Keratinocyte (primary cell): ENCODE measurements around the gene SOCS1. TPM values are rescaled to one million over a fixed set of nuclear protein-coding genes. Genes with fewer than 3 reads are reported as not detected.
A peak's percentile ranks its signal among the peaks of the same experiment; 100 is the strongest.

Experiments
- DNase-seq: peaks from one replicate; pipeline ENCODE4 v3.0.0-alpha.2; 2011; ENCODE audit warnings: low read depth, missing footprints, low spot score
- FAIRE-seq: peaks from 2 replicates; lab custom pipeline; 2011; peaks lifted over from hg19 to GRCh38; lab: Jason Lieb, UNC
- H2AFZ ChIP-seq: 2 replicates; pipeline ENCODE4 v1.6.0; 2012; ENCODE audit warnings: low read length, control low read depth, inconsistent platforms; ENCODE audit not compliant: control insufficient read depth
- H3K27ac ChIP-seq: 2 replicates; pipeline ENCODE4 v1.5.1; 2011; ENCODE audit warnings: low read length; ENCODE audit not compliant: control insufficient read depth, insufficient read depth
- H3K27me3 ChIP-seq: 3 replicates; pipeline ENCODE4 v1.6.0; 2011; ENCODE audit warnings: low read length; ENCODE audit not compliant: control insufficient read depth, insufficient read depth; ENCODE audit errors: extremely low read depth
- H3K36me3 ChIP-seq, 2 experiments: 2 replicates in 1 of 2; 3 replicates in 1 of 2; pipeline ENCODE4 v1.5.1; 2011; ENCODE audit warnings: low read length in 2 of 2, mild to moderate bottlenecking in 1 of 2; ENCODE audit not compliant: control insufficient read depth in 2 of 2, insufficient read depth in 2 of 2; ENCODE audit errors: extremely low read depth in 1 of 2
- H3K4me1 ChIP-seq: 3 replicates; pipeline ENCODE4 v1.5.1; 2011; ENCODE audit warnings: low read length; ENCODE audit not compliant: control insufficient read depth, insufficient read depth; ENCODE audit errors: extremely low read depth
- H3K4me2 ChIP-seq: 3 replicates; pipeline ENCODE4 v1.6.0; 2011; ENCODE audit warnings: low read depth, low read length; ENCODE audit not compliant: control insufficient read depth, insufficient read depth; ENCODE audit errors: extremely low read depth
- H3K4me3 ChIP-seq, 3 experiments: fragments of 200-600 bp in 1 of 3; sonication (generic) in 1 of 3; 2 replicates in 2 of 3; 3 replicates in 1 of 3; pipeline ENCODE4 v1.5.1; 2011 to 2016; ENCODE audit warnings: low read length in 3 of 3, mild to moderate bottlenecking in 3 of 3, control low read depth in 2 of 3, inconsistent platforms in 1 of 3, low read depth in 1 of 3, mixed read lengths in 1 of 3, mixed run types in 1 of 3, moderate library complexity in 1 of 3; ENCODE audit not compliant: control insufficient read depth in 2 of 3, insufficient read depth in 2 of 3; ENCODE audit errors: extremely low read depth in 1 of 3
- H3K79me2 ChIP-seq: 2 replicates; pipeline ENCODE4 v1.6.0; 2012; ENCODE audit warnings: low read length; ENCODE audit not compliant: control insufficient read depth, insufficient read depth
- H3K9ac ChIP-seq: 3 replicates; pipeline ENCODE4 v1.6.0; 2011; ENCODE audit warnings: low read length; ENCODE audit not compliant: control insufficient read depth, insufficient read depth; ENCODE audit errors: extremely low read depth
- H3K9me1 ChIP-seq: 3 replicates; pipeline ENCODE4 v1.6.0; 2011; ENCODE audit warnings: low read length; ENCODE audit not compliant: control insufficient read depth, insufficient read depth; ENCODE audit errors: extremely low read depth
- H3K9me3 ChIP-seq: 2 replicates; pipeline ENCODE4 v1.5.1; 2012; ENCODE audit warnings: low read depth, low read length; ENCODE audit not compliant: control insufficient read depth
- H4K20me1 ChIP-seq: 3 replicates; pipeline ENCODE4 v1.6.0; 2011; ENCODE audit warnings: low read length; ENCODE audit not compliant: control insufficient read depth, insufficient read depth; ENCODE audit errors: extremely low read depth
- EZH2 ChIP-seq: IDR thresholded peaks from one replicate; pipeline ENCODE4 v1.6.1; 2012; ENCODE audit warnings: inconsistent platforms, mild to moderate bottlenecking, low read length, moderate library complexity
- dilution Hi-C: fragments of 300-500 bp; cut with MboI; formaldehyde crosslinking; loops from one replicate; pipeline ENCODE4 v1.7.0; 2020; ENCODE audit warnings: low sequenced_read_pairs; ENCODE audit not compliant: extremely low pct_ligation_motif_present
- polyA plus RNA-seq, 5 experiments: library from polyadenylated mRNA; depleted of rRNA in 3 of 5; stranded (reverse) in 3 of 5; stranded (forward) in 1 of 5; unstranded in 1 of 5; fragments of >200 nt; gene quantifications; 1 replicate in 1 of 5; 2 replicates in 3 of 5; 3 replicates in 1 of 5; pipeline versions ENCODE4 v1.2.1 to v1.2.3, GENCODE V29; 2011 to 2012; ENCODE audit warnings: missing spikeins in 2 of 5, low read depth in 1 of 5, low replicate concordance in 1 of 5
- TF ChIP-seq, protein P1 (sequence below), 3 experiments: IDR thresholded peaks in 1 of 3; conservative IDR thresholded peaks in 1 of 3; optimal IDR thresholded peaks in 1 of 3; 2 replicates in 2 of 3; 3 replicates in 1 of 3; pipeline versions ENCODE3 to v1.5.1; 2011; ENCODE audit warnings: low read length in 3 of 3, mild to moderate bottlenecking in 3 of 3, moderate library complexity in 2 of 3, control low read depth in 1 of 3, inconsistent platforms in 1 of 3; ENCODE audit not compliant: insufficient read depth in 2 of 3; ENCODE audit errors: extremely low read depth in 1 of 3

Gene SOCS1
- polyA plus RNA-seq, 1 donor (not counting 4 experiments of a cell fraction or from before 2014, with no cell fraction given): 0.98 TPM

DNA sequence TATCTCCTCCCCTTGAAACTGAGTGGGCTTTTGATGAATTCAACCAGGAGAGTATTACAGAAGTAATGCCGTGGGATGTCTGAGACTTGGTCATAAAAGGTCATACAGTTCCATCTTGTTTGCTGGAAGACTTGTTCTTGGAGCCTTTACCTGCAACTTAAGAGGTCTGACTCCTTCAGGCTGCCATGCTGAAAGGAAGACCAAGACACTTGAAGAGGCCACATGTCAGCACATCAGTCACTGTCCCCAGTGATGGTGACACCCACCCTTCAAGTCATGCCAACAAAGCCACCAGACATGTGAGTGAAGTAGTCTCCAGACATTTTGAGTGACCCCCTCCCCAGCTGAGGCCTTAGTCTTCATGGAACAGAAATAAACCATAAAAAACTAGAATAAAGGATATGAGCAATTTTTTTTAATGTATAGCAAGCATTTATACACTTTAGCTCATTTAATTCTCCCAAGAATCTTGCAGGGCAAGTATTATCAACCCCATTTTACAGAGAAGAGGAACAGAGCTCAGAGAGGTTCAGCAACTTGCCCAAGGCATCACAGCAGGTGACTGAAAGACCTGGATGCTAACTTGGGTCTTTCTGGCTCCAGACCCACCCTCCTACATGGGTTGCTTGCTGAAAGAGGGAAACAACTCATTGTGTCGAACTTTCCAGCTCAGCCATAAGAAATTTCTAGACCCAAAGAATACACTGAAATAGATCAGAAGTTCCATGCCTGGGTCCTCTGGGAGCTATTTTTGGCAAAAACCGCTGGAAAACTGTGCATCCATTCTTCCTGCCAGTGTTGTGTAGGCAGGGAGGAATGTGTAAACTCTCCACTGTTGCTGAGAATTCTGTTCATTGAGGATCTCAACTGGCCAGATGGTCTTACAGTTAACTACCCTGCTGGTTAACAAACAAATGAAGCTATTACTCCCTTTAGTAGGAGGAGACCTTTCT is 38.1 kb downstream of the SOCS1 start:
- H3K4me3 ChIP-seq: no peak overlapping the region
- FAIRE-seq: peak; percentile 61
- H3K27me3 ChIP-seq: no peaks in the 10 kb centered on the region
- no peaks in the 10 kb centered on the region for H3K79me2 ChIP-seq
- peaks cover 5% of the 10 kb centered on the region for H3K4me1 ChIP-seq
- no peak for DNase-seq
- no peaks in the 10 kb centered on the region for H3K9me1 ChIP-seq
- H2AFZ ChIP-seq: no peak overlapping the region
- H3K4me2 ChIP-seq: no peak overlapping the region
- H3K36me3 ChIP-seq: no peaks in the 10 kb centered on the region
- no peak overlapping the region for H3K27ac ChIP-seq
- peaks cover 6% of the 10 kb centered on the region for H3K9me3 ChIP-seq
- TF ChIP-seq, protein P1, sequence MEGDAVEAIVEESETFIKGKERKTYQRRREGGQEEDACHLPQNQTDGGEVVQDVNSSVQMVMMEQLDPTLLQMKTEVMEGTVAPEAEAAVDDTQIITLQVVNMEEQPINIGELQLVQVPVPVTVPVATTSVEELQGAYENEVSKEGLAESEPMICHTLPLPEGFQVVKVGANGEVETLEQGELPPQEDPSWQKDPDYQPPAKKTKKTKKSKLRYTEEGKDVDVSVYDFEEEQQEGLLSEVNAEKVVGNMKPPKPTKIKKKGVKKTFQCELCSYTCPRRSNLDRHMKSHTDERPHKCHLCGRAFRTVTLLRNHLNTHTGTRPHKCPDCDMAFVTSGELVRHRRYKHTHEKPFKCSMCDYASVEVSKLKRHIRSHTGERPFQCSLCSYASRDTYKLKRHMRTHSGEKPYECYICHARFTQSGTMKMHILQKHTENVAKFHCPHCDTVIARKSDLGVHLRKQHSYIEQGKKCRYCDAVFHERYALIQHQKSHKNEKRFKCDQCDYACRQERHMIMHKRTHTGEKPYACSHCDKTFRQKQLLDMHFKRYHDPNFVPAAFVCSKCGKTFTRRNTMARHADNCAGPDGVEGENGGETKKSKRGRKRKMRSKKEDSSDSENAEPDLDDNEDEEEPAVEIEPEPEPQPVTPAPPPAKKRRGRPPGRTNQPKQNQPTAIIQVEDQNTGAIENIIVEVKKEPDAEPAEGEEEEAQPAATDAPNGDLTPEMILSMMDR (optimal IDR thresholded peaks at IDR 0.05 in 1 of 3, IDR thresholded peaks at IDR 0.05 in 1 of 3, conservative IDR thresholded peaks at IDR 0.05 in 1 of 3; ENCODE audit: extremely low read depth in 1 of 3, insufficient read depth in 2 of 3, low read length in 3 of 3): no peak
- TF ChIP-seq EZH2: no peak
- no peak overlapping the region for H3K9ac ChIP-seq
- dilution Hi-C loops: no loop called here
- no peaks in the 10 kb centered on the region for H4K20me1 ChIP-seq

DNA sequence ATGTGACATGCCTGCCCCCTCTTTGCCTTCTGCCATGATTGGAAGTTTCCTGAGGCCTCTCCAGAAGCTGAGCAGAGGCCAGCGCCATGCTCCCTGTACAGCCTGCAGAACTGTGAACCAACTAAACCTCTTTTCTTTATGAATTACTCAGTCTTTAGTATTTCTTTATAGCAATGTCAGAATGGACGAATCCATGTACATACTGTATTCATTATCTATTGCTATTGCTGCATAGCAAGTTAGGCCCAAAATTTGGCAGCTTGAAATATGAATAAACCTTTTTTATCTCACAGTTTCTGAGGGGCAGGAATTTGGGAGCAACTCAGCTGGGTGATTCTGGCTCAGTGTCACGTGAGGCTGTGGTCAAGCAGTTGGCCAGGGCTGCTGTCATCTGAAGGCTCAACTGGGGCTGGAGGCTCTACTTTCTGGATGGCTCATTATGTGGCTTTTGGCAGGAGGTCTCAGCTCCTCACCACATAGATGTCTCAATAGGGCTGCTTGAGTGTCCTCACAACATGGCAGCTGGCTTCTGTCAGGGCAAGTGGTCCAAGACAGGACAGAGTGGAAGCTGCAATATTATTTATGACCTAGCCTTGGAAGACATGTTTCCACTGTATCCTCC is 40.0 kb downstream of the SOCS1 start:
- H3K4me2 ChIP-seq: no peak overlapping the region
- FAIRE-seq (no peak), DNase-seq (no peak)

More for the DNA sequence above, 40.0 kb downstream of the SOCS1 start:
- H3K9ac ChIP-seq: no peak overlapping the region
- peaks cover 6% of the 10 kb centered on the region for H3K9me3 ChIP-seq
- no peaks in the 10 kb centered on the region for H3K27me3 ChIP-seq
- no peaks in the 10 kb centered on the region for H3K36me3 ChIP-seq
- no peaks in the 10 kb centered on the region for H4K20me1 ChIP-seq
- no peak overlapping the region for H2AFZ ChIP-seq
- no peaks in the 10 kb centered on the region for H3K79me2 ChIP-seq
- dilution Hi-C loops: no loop called here
- H3K4me3 ChIP-seq: no peak overlapping the region
- no peaks in the 10 kb centered on the region for H3K9me1 ChIP-seq
- no peak for TF ChIP-seq EZH2
- TF ChIP-seq, protein P1 (optimal IDR thresholded peaks at IDR 0.05 in 1 of 3, IDR thresholded peaks at IDR 0.05 in 1 of 3, conservative IDR thresholded peaks at IDR 0.05 in 1 of 3; ENCODE audit: extremely low read depth in 1 of 3, insufficient read depth in 2 of 3, low read length in 3 of 3): no peak
- H3K27ac ChIP-seq: no peak overlapping the region
- H3K4me1 ChIP-seq: peaks cover 13% of the 10 kb centered on the region
